HepG2 (cell line): ENCODE measurements around the gene ORM1. TPM values are rescaled to one million over a fixed set of nuclear protein-coding genes. Genes with fewer than 3 reads are reported as not detected.
A peak's percentile ranks its signal among the peaks of the same experiment; 100 is the strongest.
"Not testable (repeated sequence)": the region's sequence is repeated elsewhere in the genome, so short reads cannot be mapped to it uniquely, and the experiment has no call there.

ENCODE experiments used
- ATAC-seq: fragments of 200-7000 bp; cut with Tn5 transposase; 3 replicates; pipeline ENCODE4 v1.9.1; 2020; ENCODE audit warnings: mild to moderate bottlenecking, moderate library complexity
- BruUV-seq: library from RNA; stranded (reverse); fragments of 400-500 nt; replicated peaks from 2 replicates; lab custom pipeline; 2021; lab: Mats Ljungman, UMichigan
- CTCF ChIA-PET: fragments of 300-600 bp; formaldehyde crosslinking; extraction: SDS; loops from one replicate; lab custom pipeline; 2021; ENCODE audit warnings: low total read pairs, inconsistent platforms, low intra/inter-chr PET ratio; lab: Yijun Ruan, JAX
- POLR2A ChIA-PET: fragments of 350-600 bp; sonication (Branson Sonifier 250); formaldehyde crosslinking; loops from one replicate; lab custom pipeline; 2020; ENCODE audit warnings: antibody characterized with exemption, inconsistent platforms; lab: Yijun Ruan, JAX
- DNase-seq: peaks from one replicate; pipeline ENCODE4 v3.0.0-alpha.2; 2015; ENCODE audit warnings: low spot score
- FAIRE-seq: peaks from 3 replicates; lab custom pipeline; 2011; peaks lifted over from hg19 to GRCh38; lab: Jason Lieb, UNC
- H2AFZ ChIP-seq: one replicate; pipeline ENCODE4 v1.6.1; 2011; ENCODE audit warnings: low read length, inconsistent platforms
- H3K27ac ChIP-seq: fragments of 300-600 bp; 3 replicates; pipeline ENCODE4 v1.8.0; 2011; ENCODE audit warnings: mixed run types, mild to moderate bottlenecking, mixed read lengths, low read length, inconsistent platforms; ENCODE audit not compliant: insufficient read depth; ENCODE audit errors: extremely low read length
- H3K27me3 ChIP-seq, 2 experiments: fragments of 200-600 bp in 1 of 2; 2 replicates in 1 of 2; 3 replicates in 1 of 2; pipeline versions ENCODE4 v1.6.0 to v1.8.0; 2011; ENCODE audit warnings: low read length in 2 of 2, mild to moderate bottlenecking in 2 of 2, moderate library complexity in 2 of 2, inconsistent platforms in 1 of 2; ENCODE audit not compliant: insufficient read depth in 2 of 2, control insufficient read depth in 1 of 2
- H3K36me3 ChIP-seq, 2 experiments: fragments of 200-600 bp in 1 of 2; replicated peaks in 1 of 2; 2 replicates in 1 of 2; 3 replicates in 1 of 2; pipeline versions ENCODE4 v1.5.1 to v1.8.0; 2011; ENCODE audit warnings: low read length in 2 of 2, inconsistent platforms in 1 of 2; ENCODE audit not compliant: insufficient read depth in 2 of 2, control insufficient read depth in 1 of 2
- H3K4me1 ChIP-seq: 2 replicates; pipeline ENCODE4 v1.5.1; 2012; ENCODE audit warnings: low read length, inconsistent platforms; ENCODE audit not compliant: insufficient read depth
- H3K4me2 ChIP-seq: 2 replicates; pipeline ENCODE4 v1.6.0; 2011; ENCODE audit warnings: low read depth, low read length, inconsistent platforms
- H3K4me3 ChIP-seq, 3 experiments: fragments of 200-600 bp in 1 of 3; sonication (generic), shearing (Covaris generic) in 1 of 3; replicated peaks in 1 of 3; 2 replicates each; pipeline ENCODE4 v1.5.1; 2011 to 2016; ENCODE audit warnings: low read length in 3 of 3, inconsistent platforms in 2 of 3, low read depth in 2 of 3, mild to moderate bottlenecking in 2 of 3, control low read depth in 1 of 3, mixed read lengths in 1 of 3; ENCODE audit not compliant: insufficient read depth in 1 of 3
- H3K79me2 ChIP-seq: one replicate; pipeline ENCODE4 v1.6.1; 2011; ENCODE audit warnings: low read length, inconsistent platforms; ENCODE audit not compliant: insufficient read depth
- H3K9ac ChIP-seq: 2 replicates; pipeline ENCODE4 v1.6.0; 2011; ENCODE audit warnings: mild to moderate bottlenecking, low read depth, low read length, inconsistent platforms; ENCODE audit not compliant: insufficient read depth
- H3K9me3 ChIP-seq: 2 replicates; pipeline ENCODE4 v1.5.1; 2012; ENCODE audit warnings: mild to moderate bottlenecking, low read length
- H4K20me1 ChIP-seq: 2 replicates; pipeline ENCODE4 v1.6.0; 2011; ENCODE audit warnings: inconsistent platforms, mild to moderate bottlenecking, low read length, moderate library complexity; ENCODE audit not compliant: insufficient read depth
- AKAP8 ChIP-seq: sonication (generic); formaldehyde crosslinking; IDR thresholded peaks from 2 replicates; pipeline ENCODE4 v1.5.1; 2020; ENCODE audit warnings: mild to moderate bottlenecking, missing genetic modification reagents
- ZMYM3 ChIP-seq: sonication (generic); formaldehyde crosslinking; IDR thresholded peaks from 2 replicates; pipeline ENCODE4 v1.5.1; 2020; ENCODE audit warnings: mild to moderate bottlenecking, missing genetic modification reagents
- ZNF687 ChIP-seq: sonication (generic); formaldehyde crosslinking; IDR thresholded peaks from 2 replicates; pipeline ENCODE4 v1.5.1; 2020; ENCODE audit warnings: mild to moderate bottlenecking, missing genetic modification reagents, moderate library complexity
- ZNF768 ChIP-seq: sonication (generic); formaldehyde crosslinking; IDR thresholded peaks from 2 replicates; pipeline ENCODE4 v1.4.0; 2020; ENCODE audit warnings: missing genetic modification reagents
- ZNF850 ChIP-seq: sonication (generic); formaldehyde crosslinking; conservative IDR thresholded peaks from 2 replicates; pipeline ENCODE4 v1.9.0; 2021; ENCODE audit warnings: mild to moderate bottlenecking, missing genetic modification reagents
- WGBS: methylation state at CpG from one replicate; pipeline ENCODE4 v1.1.6; 2017; ENCODE audit warnings: low lambda C conversion rate; 5-methylcytosine and 5-hydroxymethylcytosine counted together
- in situ Hi-C: cut with HindIII; loops from 2 replicates; pipeline ENCODE4 v1.10.0; 2017; ENCODE audit warnings: low pct_unique_long_range_greater_than_20kb; ENCODE audit not compliant: extremely low pct_ligation_motif_present
- intact Hi-C: fragments of 100-400 bp; cut with micrococcal nuclease; formaldehyde crosslinking; loops from one replicate; pipeline ENCODE4 v1.10.0; 2022; ENCODE audit not compliant: unreplicated experiment
- polyA plus RNA-seq, 8 experiments: library from polyadenylated mRNA; depleted of rRNA in 3 of 8; stranded (reverse) in 7 of 8; unstranded in 1 of 8; fragments of >200 nt; fragmentation: Illumina TruSeq in 4 of 8; extraction: Trizol in 4 of 8; gene quantifications; 2 replicates each; pipeline versions ENCODE4 v1.2.1 to v1.2.3, GENCODE V29; 2011 to 2016; ENCODE audit warnings: low read depth in 4 of 8, missing spikeins in 1 of 8, mixed read lengths in 1 of 8; ENCODE audit not compliant: insufficient read depth in 1 of 8
- total RNA-seq, 5 experiments: library from RNA; depleted of rRNA; stranded (reverse); fragments of >200 nt; fragmentation: Illumina TruSeq; extraction: Trizol; gene quantifications; 2 replicates each; pipeline ENCODE4 v1.2.3, GENCODE V29; 2016; ENCODE audit warnings: low read depth in 1 of 5
- TF ChIP-seq, protein P1 (sequence below): sonication (generic); formaldehyde crosslinking; IDR thresholded peaks from 2 replicates; pipeline ENCODE4 v1.4.0; 2020; ENCODE audit warnings: missing genetic modification reagents

The ORM1 gene
- total and polyA plus RNA-seq, 2 of the 13 experiments (the other 11 are each of a cell fraction or from before 2014, with no cell fraction given), result 699 to 1,180 TPM

GRCh38 chr9:114329625-114330022, 6.7 kb downstream of the ORM1 start, which contains the start of gene ORM2:
ORM2 (plus strand) TSS chr9:114329869; CDS start chr9:114329905, 36 bp downstream.
- H3K27me3 ChIP-seq, in situ Hi-C loops, H3K9me3 ChIP-seq, BruUV-seq, H3K36me3 ChIP-seq, intact Hi-C loops, DNase-seq, H2AFZ ChIP-seq, H4K20me1 ChIP-seq, CTCF ChIA-PET: not testable (repeated sequence)
- Histone ChIP-seq H3K9ac (peak within 1 kb of the TSS; percentile 73), H3K27ac (peak within 1 kb of the TSS; percentile 96), H3K4me1 (peaks cover 56% of the 10 kb centered on the region), H3K4me3 (peak within 1 kb of the TSS; percentile 49 to 72 (median 67); a peak in 5 of 6 replicates), H3K79me2 (peaks cover 11% of the 10 kb centered on the region), H3K4me2 (peak within 1 kb of the TSS; percentile 88)
- WGBS, result no CpG with 5 or more reads among the region's 10 CpGs
- FAIRE-seq (peak; percentile 99), ATAC-seq (peak; percentile 86)
- 0 out of 2 replicates have a peak, but pooled peaks have one; percentile 18 for TF ChIP-seq ZNF687 (CRISPR knock-in tag)
- POLR2A ChIA-PET, result interaction anchor here (0.8 kb wide), 1 partner anchor 251 kb away, joined by 3 read pairs; the partner anchor contains the start of gene AMBP

DNA sequence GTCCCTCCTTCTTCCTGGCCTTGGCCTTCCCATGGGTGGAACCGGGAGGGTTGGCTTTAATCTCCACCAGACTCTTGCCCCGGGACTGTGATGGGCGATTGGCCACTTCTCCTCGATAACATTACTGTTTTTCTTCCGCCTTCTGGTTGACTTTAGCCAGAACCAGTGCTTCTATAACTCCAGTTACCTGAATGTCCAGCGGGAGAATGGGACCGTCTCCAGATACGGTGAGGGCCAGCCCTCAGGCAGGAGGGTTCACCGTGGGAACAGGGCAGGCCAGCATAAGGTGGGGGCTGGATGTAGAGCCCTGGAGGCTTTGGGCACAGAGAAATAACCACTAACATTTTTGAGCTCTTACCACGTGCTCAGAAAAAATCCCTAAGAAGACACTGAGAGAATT, 7.7 kb downstream of the ORM1 start:
- Histone ChIP-seq H3K9me3 (no peaks in the 10 kb centered on the region), H4K20me1 (no peaks in the 10 kb centered on the region), H3K4me1 (peaks cover 52% of the 10 kb centered on the region), H3K27ac (peak overlapping the region; percentile 75), H3K9ac (peak overlapping the region; percentile 73), H3K4me2 (peak overlapping the region; percentile 88), H2AFZ (no peak overlapping the region), H3K36me3 (peaks cover 0 to 7% of the 10 kb centered on the region in 2 experiments; a peak in 2 of 5 replicates), H3K4me3 (peak overlapping the region; percentile 49 to 72 (median 67); a peak in 5 of 6 replicates), H3K27me3 (no peaks in the 10 kb centered on the region), H3K79me2 (peaks cover 10% of the 10 kb centered on the region)
- 0 out of 2 replicates have a peak, but pooled peaks have one; percentile 26 for TF ChIP-seq ZMYM3 (CRISPR knock-in tag)
- TF ChIP-seq AKAP8 (CRISPR knock-in tag), result no peak
- no peak for TF ChIP-seq ZNF850 (CRISPR knock-in tag)
- peak; percentile 68; the same call in 1 of the 2 replicates for TF ChIP-seq ZNF768 (CRISPR knock-in tag)
- TF ChIP-seq, protein P1, sequence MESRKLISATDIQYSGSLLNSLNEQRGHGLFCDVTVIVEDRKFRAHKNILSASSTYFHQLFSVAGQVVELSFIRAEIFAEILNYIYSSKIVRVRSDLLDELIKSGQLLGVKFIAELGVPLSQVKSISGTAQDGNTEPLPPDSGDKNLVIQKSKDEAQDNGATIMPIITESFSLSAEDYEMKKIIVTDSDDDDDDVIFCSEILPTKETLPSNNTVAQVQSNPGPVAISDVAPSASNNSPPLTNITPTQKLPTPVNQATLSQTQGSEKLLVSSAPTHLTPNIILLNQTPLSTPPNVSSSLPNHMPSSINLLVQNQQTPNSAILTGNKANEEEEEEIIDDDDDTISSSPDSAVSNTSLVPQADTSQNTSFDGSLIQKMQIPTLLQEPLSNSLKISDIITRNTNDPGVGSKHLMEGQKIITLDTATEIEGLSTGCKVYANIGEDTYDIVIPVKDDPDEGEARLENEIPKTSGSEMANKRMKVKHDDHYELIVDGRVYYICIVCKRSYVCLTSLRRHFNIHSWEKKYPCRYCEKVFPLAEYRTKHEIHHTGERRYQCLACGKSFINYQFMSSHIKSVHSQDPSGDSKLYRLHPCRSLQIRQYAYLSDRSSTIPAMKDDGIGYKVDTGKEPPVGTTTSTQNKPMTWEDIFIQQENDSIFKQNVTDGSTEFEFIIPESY (CRISPR knock-in tag), result no peak
- TSS peak; percentile 54 for BruUV-seq
- POLR2A ChIA-PET, result no interaction called here
- in situ Hi-C loops, result no loop called here
- DNase-seq (no peak), ATAC-seq (no peak), FAIRE-seq (no peak)
- intact Hi-C loops, result no loop called here
- 7% methylated on average over 10 of the region's 10 CpGs for WGBS
- CTCF ChIA-PET, result no interaction called here
